IMR-90 (cell line): Measurements from ENCODE around the gene OPCML. TPM values are rescaled to one million over a fixed set of nuclear protein-coding genes. Genes with fewer than 3 reads are reported as not detected.
A peak's percentile ranks its signal among the peaks of the same experiment; 100 is the strongest.

Experiments
- ATAC-seq: fragments of 200-7000 bp; cut with Tn5 transposase; 2 replicates; pipeline ENCODE4 v1.9.1; 2020; ENCODE audit warnings: low read depth, mild to moderate bottlenecking, moderate library complexity
- BruUV-seq: library from RNA; stranded (reverse); fragments of 400-500 nt; replicated peaks from 2 replicates; lab custom pipeline; 2021; lab: Mats Ljungman, UMichigan
- CTCF ChIA-PET: fragments of 300-600 bp; formaldehyde crosslinking; extraction: SDS; loops from one replicate; lab custom pipeline; 2021; ENCODE audit warnings: antibody characterized with exemption; lab: Yijun Ruan, JAX
- POLR2A ChIA-PET: fragments of 300-600 bp; sonication (Branson Sonifier 250); formaldehyde crosslinking; loops from one replicate; lab custom pipeline; 2022; ENCODE audit warnings: antibody characterized with exemption; ENCODE audit not compliant: unreplicated experiment; lab: Charles Lee
- DNase-seq: peaks from one replicate; pipeline ENCODE4 v3.0.0; 2013
- H2AFZ ChIP-seq: replicated peaks from 2 replicates; pipeline ENCODE3; 2013; ENCODE audit warnings: low read length, mild to moderate bottlenecking; ENCODE audit not compliant: poor library complexity
- H2AK5ac ChIP-seq: 2 replicates; pipeline ENCODE4 v1.6.1; 2013; ENCODE audit warnings: low read depth, low read length, inconsistent platforms
- H2AK9ac ChIP-seq: replicated peaks from 2 replicates; pipeline ENCODE3; 2013; ENCODE audit warnings: mild to moderate bottlenecking, low read depth, low read length, moderate library complexity; ENCODE audit not compliant: poor library complexity
- H2BK120ac ChIP-seq: 2 replicates; pipeline ENCODE4 v1.6.1; 2013; ENCODE audit warnings: low read depth, low read length, inconsistent platforms
- H2BK15ac ChIP-seq: 3 replicates; pipeline ENCODE4 v1.6.1; 2013; ENCODE audit warnings: low read depth, low read length, inconsistent platforms
- H2BK20ac ChIP-seq: 2 replicates; pipeline ENCODE4 v1.6.1; 2013; ENCODE audit warnings: low read depth, mild to moderate bottlenecking, inconsistent platforms, low read length, moderate library complexity
- H2BK5ac ChIP-seq: 2 replicates; pipeline ENCODE4 v1.6.1; 2013; ENCODE audit warnings: mild to moderate bottlenecking, low read depth, low read length, inconsistent platforms; ENCODE audit not compliant: poor library complexity, severe bottlenecking
- H3K14ac ChIP-seq: replicated peaks from 2 replicates; pipeline ENCODE4 v1.6.1; 2013; ENCODE audit warnings: low read depth, low read length, inconsistent platforms
- H3K18ac ChIP-seq: 2 replicates; pipeline ENCODE4 v1.6.1; 2013; ENCODE audit warnings: low read depth, low read length, control low read depth
- H3K23ac ChIP-seq: 2 replicates; pipeline ENCODE4 v1.6.1; 2013; ENCODE audit warnings: low read depth, low read length, inconsistent platforms
- H3K27ac ChIP-seq: 2 replicates; pipeline ENCODE4 v1.5.1; 2013; ENCODE audit warnings: mild to moderate bottlenecking, control low read depth, low read length; ENCODE audit not compliant: insufficient read depth
- H3K27me3 ChIP-seq: 2 replicates; pipeline ENCODE4 v1.6.1; 2013; ENCODE audit warnings: low read length; ENCODE audit not compliant: control insufficient read depth, insufficient read depth
- H3K36me3 ChIP-seq: 2 replicates; pipeline ENCODE4 v1.6.1; 2013; ENCODE audit warnings: low read length, mixed read lengths; ENCODE audit not compliant: control insufficient read depth, insufficient read depth
- H3K4ac ChIP-seq: 2 replicates; pipeline ENCODE4 v1.6.1; 2013; ENCODE audit warnings: low read depth, low read length, inconsistent platforms
- H3K4me1 ChIP-seq: 2 replicates; pipeline ENCODE4 v1.6.1; 2013; ENCODE audit warnings: low read length, mixed read lengths; ENCODE audit not compliant: control insufficient read depth, insufficient read depth
- H3K4me2 ChIP-seq: 2 replicates; pipeline ENCODE4 v1.6.1; 2013; ENCODE audit warnings: low read depth, mild to moderate bottlenecking, control low read depth, low read length, moderate library complexity
- H3K4me3 ChIP-seq: 2 replicates; pipeline ENCODE4 v1.5.1; 2013; ENCODE audit warnings: low read depth, mild to moderate bottlenecking, control low read depth, low read length, moderate library complexity; ENCODE audit not compliant: insufficient read depth
- H3K56ac ChIP-seq: 2 replicates; pipeline ENCODE4 v1.6.1; 2013; ENCODE audit warnings: low read length, inconsistent platforms; ENCODE audit not compliant: insufficient read depth; ENCODE audit errors: extremely low read depth
- H3K79me1 ChIP-seq, 2 experiments: 2 replicates each; pipeline ENCODE4 v1.6.1; 2013; ENCODE audit warnings: low read length in 2 of 2, inconsistent platforms in 1 of 2, low read depth in 1 of 2
- H3K9ac ChIP-seq: 2 replicates; pipeline ENCODE4 v1.6.1; 2013; ENCODE audit warnings: low read depth, low read length, control low read depth
- H3K9me1 ChIP-seq: 2 replicates; pipeline ENCODE4 v1.6.1; 2013; ENCODE audit warnings: low read length, inconsistent platforms; ENCODE audit not compliant: insufficient read depth
- H3K9me3 ChIP-seq: 2 replicates; pipeline ENCODE4 v1.6.1; 2013; ENCODE audit warnings: low read length; ENCODE audit not compliant: control insufficient read depth, insufficient read depth
- H4K20me1 ChIP-seq: 2 replicates; pipeline ENCODE4 v1.6.1; 2013; ENCODE audit warnings: low read length, inconsistent platforms; ENCODE audit not compliant: insufficient read depth
- H4K5ac ChIP-seq: 2 replicates; pipeline ENCODE4 v1.6.1; 2013; ENCODE audit warnings: mild to moderate bottlenecking, low read depth, low read length, control low read depth
- H4K8ac ChIP-seq, 2 experiments: 2 replicates each; pipeline ENCODE4 v1.6.1; 2013; ENCODE audit warnings: low read depth in 2 of 2, low read length in 2 of 2, control low read depth in 1 of 2, inconsistent platforms in 1 of 2
- H4K91ac ChIP-seq: 2 replicates; pipeline ENCODE4 v1.6.1; 2013; ENCODE audit warnings: low read depth, low read length, inconsistent platforms; ENCODE audit not compliant: insufficient read depth
- BHLHE40 ChIP-seq: fragments of 150-350 bp; IDR thresholded peaks from 2 replicates; pipeline ENCODE4 v1.6.1; 2016; ENCODE audit warnings: mild to moderate bottlenecking, low read depth, low read length
- CEBPB ChIP-seq: IDR thresholded peaks from 2 replicates; pipeline ENCODE4 v1.6.1; 2012; ENCODE audit warnings: low read depth, low read length, improper control_type of control experiment
- CHD1 ChIP-seq: IDR thresholded peaks from 2 replicates; pipeline ENCODE4 v1.6.1; 2012; ENCODE audit warnings: low read depth, low read length, improper control_type of control experiment
- ELK1 ChIP-seq: fragments of 150-350 bp; IDR thresholded peaks from 2 replicates; pipeline ENCODE4 v1.6.1; 2016; ENCODE audit warnings: low read depth, mild to moderate bottlenecking, low read length, moderate library complexity, borderline replicate concordance
- FOS ChIP-seq: fragments of 150-350 bp; IDR thresholded peaks from 2 replicates; pipeline ENCODE4 v1.6.1; 2016; ENCODE audit warnings: low read depth, low read length
- MAFK ChIP-seq: IDR thresholded peaks from 2 replicates; pipeline ENCODE4 v1.6.1; 2012; ENCODE audit warnings: low read depth, low read length, improper control_type of control experiment
- MAZ ChIP-seq: IDR thresholded peaks from 2 replicates; pipeline ENCODE4 v1.6.1; 2012; ENCODE audit warnings: low read depth, mild to moderate bottlenecking, low read length, improper control_type of control experiment, moderate library complexity, borderline replicate concordance
- MXI1 ChIP-seq: IDR thresholded peaks from 2 replicates; pipeline ENCODE4 v1.6.1; 2012; ENCODE audit warnings: low read depth, mild to moderate bottlenecking, low read length, moderate library complexity, borderline replicate concordance
- NFE2L2 ChIP-seq: fragments of 150-350 bp; IDR thresholded peaks from 2 replicates; pipeline ENCODE4 v1.6.1; 2016; ENCODE audit warnings: low read depth, mild to moderate bottlenecking, low read length
- POLR2A ChIP-seq: IDR thresholded peaks from 2 replicates; pipeline ENCODE4 v1.6.1; 2012; ENCODE audit warnings: mild to moderate bottlenecking, low read depth, low read length
- RAD21 ChIP-seq: IDR thresholded peaks from 2 replicates; pipeline ENCODE4 v1.6.1; 2012; ENCODE audit warnings: low read length, improper control_type of control experiment
- RCOR1 ChIP-seq: IDR thresholded peaks from 2 replicates; pipeline ENCODE4 v1.6.1; 2012; ENCODE audit warnings: mild to moderate bottlenecking, low read length, improper control_type of control experiment; ENCODE audit not compliant: insufficient replicate concordance
- RFX5 ChIP-seq: IDR thresholded peaks from 2 replicates; pipeline ENCODE4 v1.8.0; 2012; ENCODE audit warnings: low read depth, mild to moderate bottlenecking, low read length, moderate library complexity
- SMC3 ChIP-seq: fragments of 150-350 bp; IDR thresholded peaks from 2 replicates; pipeline ENCODE4 v1.6.1; 2016; ENCODE audit warnings: low read depth, mild to moderate bottlenecking, antibody characterized with exemption, low read length, moderate library complexity
- WGBS, 2 experiments: methylation state at CpG; one replicate each; pipeline versions ENCODE4 v1.1.5 to v1.1.7; 2013; ENCODE audit warnings: missing lambda C conversion rate in 2 of 2; ENCODE audit not compliant: insufficient read length in 1 of 2; ENCODE audit errors: extremely low coverage in 2 of 2; 5-methylcytosine and 5-hydroxymethylcytosine counted together
- dilution Hi-C: fragments of 300-500 bp; cut with HindIII; formaldehyde crosslinking; loops from one replicate; pipeline ENCODE4 v1.14.3; 2018; ENCODE audit warnings: low sequenced_read_pairs; ENCODE audit not compliant: unreplicated experiment
- in situ Hi-C: fragments of 300-500 bp; cut with MboI; formaldehyde crosslinking; loops from 3 replicates; pipeline ENCODE4 v1.14.3; 2019; ENCODE audit warnings: low sequenced_read_pairs, inconsistent platforms, mixed read lengths
- intact Hi-C: fragments of 100-400 bp; cut with micrococcal nuclease; formaldehyde crosslinking; loops from 2 replicates; pipeline ENCODE4 v1.10.0; 2022
- polyA plus RNA-seq, 3 experiments: library from polyadenylated mRNA; depleted of rRNA; stranded (reverse); fragments of >200 nt; gene quantifications; 2 replicates each; pipeline ENCODE4 v1.2.3, GENCODE V29; 2012; ENCODE audit warnings: low replicate concordance in 1 of 3
- total RNA-seq: library from RNA; depleted of rRNA; stranded (reverse); fragments of >200 nt; gene quantifications from 2 replicates; pipeline ENCODE4 v1.2.3, GENCODE V29; 2012
- TF ChIP-seq, protein P1 (sequence below): conservative IDR thresholded peaks from 2 replicates; pipeline ENCODE4 v1.5.1; 2012; ENCODE audit warnings: mild to moderate bottlenecking, low read depth, low read length, improper control_type of control experiment
- TF ChIP-seq, protein P2 (sequence below): fragments of 150-350 bp; IDR thresholded peaks from 2 replicates; pipeline ENCODE4 v1.6.1; 2017; ENCODE audit warnings: mild to moderate bottlenecking, antibody characterized with exemption, low read length, low read depth

The OPCML gene
- total and polyA plus RNA-seq, 2 of the 4 experiments (the other 2 are of a cell fraction): under 0.01 to 2.6 TPM

GRCh38 chr11:132779497-132779896 lies 752.8 kb downstream of the OPCML start:
- Histone ChIP-seq H3K18ac (no peak overlapping the region), H3K4me1 (no peaks in the 10 kb centered on the region), H2BK120ac (no peak overlapping the region), H3K9me3 (no peaks in the 10 kb centered on the region), H3K27me3 (no peaks in the 10 kb centered on the region), H3K9me1 (no peaks in the 10 kb centered on the region), H3K27ac (no peak overlapping the region), H3K56ac (no peak overlapping the region), H3K9ac (no peak overlapping the region), H3K4ac (no peak overlapping the region), H3K14ac (no peak overlapping the region), H2BK5ac (no peak overlapping the region), H3K79me1 (no peaks in the 10 kb centered on the region), H3K36me3 (no peaks in the 10 kb centered on the region), H3K4me3 (no peak overlapping the region), H2AK5ac (no peak overlapping the region), H4K91ac (no peak overlapping the region), H4K8ac (no peak overlapping the region), H4K5ac (no peak overlapping the region), H3K23ac (no peak overlapping the region), H2BK15ac (no peak overlapping the region), H2AK9ac (no peak overlapping the region), H4K20me1 (no peaks in the 10 kb centered on the region), H2AFZ (no peak overlapping the region), H2BK20ac (no peak overlapping the region), H3K4me2 (no peak overlapping the region)
- in situ Hi-C loops (no loop called here), intact Hi-C loops (no loop called here), dilution Hi-C loops (no loop called here)
- no TSS peak for BruUV-seq
- DNase-seq (peak; percentile 21), ATAC-seq (peak; percentile 46)
- ChIA-PET CTCF (no interaction called here), POLR2A (no interaction called here)
- no CpG with 5 or more reads among the region's 3 CpGs for WGBS, 2 experiments
- TF ChIP-seq RAD21 (no peak), CEBPB (no peak), MAFK (no peak), POLR2A (no peak), NFE2L2 (no peak), RFX5 (no peak), MAZ (no peak), RCOR1 (no peak), MXI1 (no peak), CHD1 (no peak), BHLHE40 (no peak), FOS (no peak), SMC3 (no peak), ELK1 (no peak)
- TF ChIP-seq, protein P1, sequence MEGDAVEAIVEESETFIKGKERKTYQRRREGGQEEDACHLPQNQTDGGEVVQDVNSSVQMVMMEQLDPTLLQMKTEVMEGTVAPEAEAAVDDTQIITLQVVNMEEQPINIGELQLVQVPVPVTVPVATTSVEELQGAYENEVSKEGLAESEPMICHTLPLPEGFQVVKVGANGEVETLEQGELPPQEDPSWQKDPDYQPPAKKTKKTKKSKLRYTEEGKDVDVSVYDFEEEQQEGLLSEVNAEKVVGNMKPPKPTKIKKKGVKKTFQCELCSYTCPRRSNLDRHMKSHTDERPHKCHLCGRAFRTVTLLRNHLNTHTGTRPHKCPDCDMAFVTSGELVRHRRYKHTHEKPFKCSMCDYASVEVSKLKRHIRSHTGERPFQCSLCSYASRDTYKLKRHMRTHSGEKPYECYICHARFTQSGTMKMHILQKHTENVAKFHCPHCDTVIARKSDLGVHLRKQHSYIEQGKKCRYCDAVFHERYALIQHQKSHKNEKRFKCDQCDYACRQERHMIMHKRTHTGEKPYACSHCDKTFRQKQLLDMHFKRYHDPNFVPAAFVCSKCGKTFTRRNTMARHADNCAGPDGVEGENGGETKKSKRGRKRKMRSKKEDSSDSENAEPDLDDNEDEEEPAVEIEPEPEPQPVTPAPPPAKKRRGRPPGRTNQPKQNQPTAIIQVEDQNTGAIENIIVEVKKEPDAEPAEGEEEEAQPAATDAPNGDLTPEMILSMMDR: no peak
- TF ChIP-seq, protein P2, sequence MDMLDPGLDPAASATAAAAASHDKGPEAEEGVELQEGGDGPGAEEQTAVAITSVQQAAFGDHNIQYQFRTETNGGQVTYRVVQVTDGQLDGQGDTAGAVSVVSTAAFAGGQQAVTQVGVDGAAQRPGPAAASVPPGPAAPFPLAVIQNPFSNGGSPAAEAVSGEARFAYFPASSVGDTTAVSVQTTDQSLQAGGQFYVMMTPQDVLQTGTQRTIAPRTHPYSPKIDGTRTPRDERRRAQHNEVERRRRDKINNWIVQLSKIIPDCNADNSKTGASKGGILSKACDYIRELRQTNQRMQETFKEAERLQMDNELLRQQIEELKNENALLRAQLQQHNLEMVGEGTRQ: no peak
